Measurements from ENCODE around the gene TSHZ2.

DNA sequence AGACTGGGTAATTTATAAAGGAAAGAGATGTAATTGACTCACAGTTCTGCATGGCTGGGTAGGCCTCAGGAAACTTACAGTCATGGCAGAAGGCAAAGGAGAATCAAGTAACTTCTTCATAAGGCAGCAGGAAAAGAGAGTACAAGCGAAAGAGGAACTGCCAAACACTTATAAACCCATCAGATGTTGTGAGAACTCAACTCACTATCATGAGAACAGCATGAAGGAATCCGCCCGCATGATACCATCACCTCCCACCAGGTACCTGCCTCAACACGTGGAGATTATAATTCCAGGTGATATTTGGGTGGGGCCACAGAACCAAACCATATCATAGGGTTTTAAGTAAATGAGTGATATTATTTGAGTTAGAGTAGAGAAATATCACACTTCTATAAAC lies 189.3 kb downstream of the TSHZ2 start:
- TF ChIP-seq, protein P1, sequence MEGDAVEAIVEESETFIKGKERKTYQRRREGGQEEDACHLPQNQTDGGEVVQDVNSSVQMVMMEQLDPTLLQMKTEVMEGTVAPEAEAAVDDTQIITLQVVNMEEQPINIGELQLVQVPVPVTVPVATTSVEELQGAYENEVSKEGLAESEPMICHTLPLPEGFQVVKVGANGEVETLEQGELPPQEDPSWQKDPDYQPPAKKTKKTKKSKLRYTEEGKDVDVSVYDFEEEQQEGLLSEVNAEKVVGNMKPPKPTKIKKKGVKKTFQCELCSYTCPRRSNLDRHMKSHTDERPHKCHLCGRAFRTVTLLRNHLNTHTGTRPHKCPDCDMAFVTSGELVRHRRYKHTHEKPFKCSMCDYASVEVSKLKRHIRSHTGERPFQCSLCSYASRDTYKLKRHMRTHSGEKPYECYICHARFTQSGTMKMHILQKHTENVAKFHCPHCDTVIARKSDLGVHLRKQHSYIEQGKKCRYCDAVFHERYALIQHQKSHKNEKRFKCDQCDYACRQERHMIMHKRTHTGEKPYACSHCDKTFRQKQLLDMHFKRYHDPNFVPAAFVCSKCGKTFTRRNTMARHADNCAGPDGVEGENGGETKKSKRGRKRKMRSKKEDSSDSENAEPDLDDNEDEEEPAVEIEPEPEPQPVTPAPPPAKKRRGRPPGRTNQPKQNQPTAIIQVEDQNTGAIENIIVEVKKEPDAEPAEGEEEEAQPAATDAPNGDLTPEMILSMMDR (IDR thresholded peaks at IDR 0.05; ENCODE audit: insufficient read depth, low read depth, low read length): no peak
- no peak for TF ChIP-seq EZH2 (IDR thresholded peaks at IDR 0.05; ENCODE audit: insufficient read depth, low read length)

Data from astrocyte (in vitro differentiated cells and primary cell).